Right lung (tissue), 5 donors: Measurements from ENCODE around the gene BANF2. TPM values are rescaled to one million over a fixed set of nuclear protein-coding genes. Genes with fewer than 3 reads are reported as not detected.
"Not testable (repeated sequence)": the region's sequence is repeated elsewhere in the genome, so short reads cannot be mapped to it uniquely, and the experiment has no call there.

ENCODE experiments used
- DNase-seq, 2 donors: peaks; one replicate each; pipeline ENCODE4 v3.0.0-alpha.2; 2013
- polyA plus RNA-seq, 5 donors: library from polyadenylated mRNA; unstranded; fragments of 120-200 nt; gene quantifications; one replicate each; pipeline versions ENCODE4 v1.2.1 to v1.2.3, GENCODE V29; 2013; ENCODE audit warnings: inconsistent platforms in 1 of 5, low replicate concordance in 1 of 5; ENCODE audit not compliant: insufficient read length in 5 of 5, insufficient read depth in 1 of 5

Gene BANF2
- polyA plus RNA-seq, 5 donors = not detected

DNA sequence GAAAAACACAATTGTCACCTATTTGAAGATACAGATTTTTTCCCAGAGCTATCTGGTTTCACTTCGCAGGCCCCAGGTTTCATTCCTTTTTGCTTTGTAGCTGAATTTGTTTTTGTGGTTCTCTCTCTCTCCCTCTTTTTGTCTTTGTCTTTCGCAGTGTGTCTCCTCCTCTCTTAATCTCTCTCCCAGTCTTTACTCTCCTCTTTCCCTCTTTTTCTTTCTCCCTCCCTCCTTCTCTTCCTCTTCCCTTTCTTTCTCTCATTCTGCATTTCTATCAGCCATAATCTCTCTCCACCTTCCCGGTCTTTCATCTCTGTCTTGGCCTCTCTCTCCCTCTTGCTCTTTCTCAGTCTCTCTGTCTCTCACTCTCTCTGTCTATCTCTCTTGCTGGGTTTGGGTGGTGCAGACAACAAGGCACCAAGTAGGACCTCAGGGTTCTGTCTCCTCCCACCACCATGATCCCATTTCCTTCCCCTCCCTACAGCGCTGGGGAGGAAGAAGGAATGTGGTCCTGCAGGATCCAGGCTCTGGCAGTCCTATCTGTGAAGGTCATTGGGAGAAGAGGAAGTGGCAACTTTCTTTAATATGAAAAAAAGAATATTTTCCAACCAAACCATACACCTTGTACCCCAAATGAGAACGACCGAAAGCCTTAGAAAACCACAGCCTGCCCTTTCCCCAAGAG, 63.2 kb downstream of the BANF2 start:
- DNase-seq = no peak

- DNase-seq = no peak
These were observed 65.3 kb downstream of the BANF2 start for GRCh38 chr20:17765017-17765416.

GRCh38 chr20:17765584-17765983, 65.8 kb downstream of the BANF2 start:
- no peak for DNase-seq

GRCh38 chr20:17766226-17766625, 66.5 kb downstream of the BANF2 start:
- no peak for DNase-seq

DNA sequence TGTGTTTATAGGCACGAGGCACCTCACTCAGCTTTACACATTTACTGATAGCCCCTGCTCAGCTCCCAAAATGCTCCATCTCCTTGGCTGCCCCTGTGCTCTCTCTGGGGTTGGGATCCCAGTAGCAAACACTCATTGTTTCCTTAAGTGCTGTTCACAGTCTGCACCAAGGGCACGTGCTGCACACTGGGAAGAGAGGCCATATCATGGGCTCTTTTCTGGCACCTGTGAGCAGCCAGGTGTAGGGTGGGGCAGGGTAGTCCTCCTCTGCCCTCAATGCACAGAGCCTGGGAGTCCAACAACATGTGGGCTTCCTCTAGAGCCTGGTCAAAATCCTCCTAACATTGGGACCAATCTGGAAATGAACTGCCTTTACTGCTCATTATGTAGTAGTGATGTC, 67.9 kb downstream of the BANF2 start:
- DNase-seq = no peak

- no peak for DNase-seq
These were observed 68.5 kb downstream of the BANF2 start for GRCh38 chr20:17768271-17768670.

DNA sequence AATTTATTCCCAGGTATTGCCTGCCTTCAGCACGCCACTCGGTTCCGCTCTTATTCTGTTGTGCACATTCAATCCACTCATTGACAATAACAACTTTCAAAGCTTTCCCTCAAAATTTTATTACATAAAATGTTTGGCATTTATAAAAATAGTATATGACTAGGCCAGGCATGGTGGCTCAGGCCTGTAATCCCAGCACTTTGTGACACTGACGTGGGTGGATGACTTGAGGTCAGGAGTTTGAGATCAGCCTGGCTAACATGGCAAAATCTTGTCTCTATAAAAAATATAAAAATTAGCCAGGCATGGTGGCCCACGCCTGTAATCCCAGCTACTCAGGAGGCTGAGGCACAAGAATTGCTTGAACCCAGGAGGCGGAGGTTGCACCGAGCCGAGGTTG, 70.0 kb downstream of the BANF2 start:
- not testable (repeated sequence) for DNase-seq

DNA sequence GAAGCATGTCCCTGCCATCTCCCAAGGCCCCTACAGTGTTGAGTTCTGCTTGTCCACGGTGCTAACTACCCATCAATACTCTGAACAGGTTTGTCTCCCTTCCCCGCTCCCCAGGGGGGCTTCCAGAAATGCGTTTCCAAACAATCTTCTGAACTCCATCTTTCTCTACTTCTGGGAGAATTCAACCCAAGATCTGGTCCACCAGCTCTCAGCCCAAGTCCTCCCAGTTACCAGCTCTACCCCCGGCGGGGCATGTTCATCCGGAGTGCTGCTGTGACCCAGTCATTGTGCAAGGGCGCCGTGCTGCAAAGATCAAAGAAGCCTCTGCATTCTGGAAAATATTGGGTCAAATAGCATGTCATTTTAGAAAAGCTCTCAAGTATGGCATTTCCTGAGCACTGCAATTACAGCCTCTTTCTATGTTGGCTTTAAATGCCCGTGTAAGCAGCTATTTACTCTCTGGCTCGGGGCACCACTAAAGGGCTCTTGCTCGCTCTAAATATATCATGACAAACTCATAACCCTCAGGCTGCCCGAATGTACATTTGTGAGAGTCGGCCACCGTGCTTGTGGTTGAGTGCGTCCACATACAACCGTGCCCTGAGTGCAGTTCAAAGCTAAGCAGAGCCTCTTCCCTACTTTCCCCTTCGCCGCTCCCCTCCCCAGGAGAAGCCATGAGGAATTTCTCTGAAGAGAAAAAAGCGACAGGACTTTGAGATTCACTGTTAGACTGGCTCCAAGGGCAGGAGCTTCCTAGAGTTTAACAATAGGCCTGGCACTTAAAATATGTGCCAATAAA, 71.6 kb downstream of the BANF2 start:
- no peak for DNase-seq

GRCh38 chr20:17772005-17772343, 72.2 kb downstream of the BANF2 start:
- DNase-seq = no peak

DNA sequence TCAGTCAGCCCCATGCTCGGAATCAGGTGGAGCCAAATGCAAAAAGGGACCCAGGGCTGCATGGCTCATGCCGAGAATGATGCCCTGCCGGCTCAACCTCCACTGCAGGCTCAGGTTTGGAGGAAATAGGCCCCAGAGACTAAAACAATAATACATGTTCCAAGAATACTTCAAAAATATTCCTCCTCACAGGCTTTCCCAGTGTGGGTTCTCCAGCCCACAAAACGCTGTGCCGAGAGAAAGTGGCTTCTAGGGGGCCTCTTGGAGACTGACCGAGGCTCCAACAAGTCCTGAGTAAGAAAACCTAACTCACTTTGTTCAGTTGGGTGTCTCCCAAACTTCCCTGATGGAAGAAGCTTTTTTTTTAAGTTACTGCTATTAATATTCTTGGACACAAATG, 73.9 kb downstream of the BANF2 start:
- DNase-seq = no peak

DNA sequence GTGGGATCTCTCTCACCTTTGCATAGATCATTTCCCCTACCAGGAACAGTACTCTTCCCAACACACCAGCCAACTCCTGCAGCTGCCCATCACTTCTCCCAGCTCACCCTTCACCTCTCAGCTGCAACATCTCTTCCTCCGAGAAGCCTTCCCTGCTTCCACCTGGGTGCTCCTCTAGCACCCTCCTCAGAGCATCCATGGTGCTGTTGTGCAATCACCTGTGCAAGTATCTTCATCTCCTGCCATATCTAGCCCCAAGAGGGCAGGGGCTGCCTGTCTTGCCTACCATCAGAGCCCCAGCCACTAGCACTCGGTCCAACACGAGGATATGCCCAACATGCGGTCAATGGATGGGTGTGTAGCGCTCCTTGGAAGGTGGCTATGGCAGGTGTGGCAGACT, 75.8 kb downstream of the BANF2 start:
- DNase-seq = no peak

DNA sequence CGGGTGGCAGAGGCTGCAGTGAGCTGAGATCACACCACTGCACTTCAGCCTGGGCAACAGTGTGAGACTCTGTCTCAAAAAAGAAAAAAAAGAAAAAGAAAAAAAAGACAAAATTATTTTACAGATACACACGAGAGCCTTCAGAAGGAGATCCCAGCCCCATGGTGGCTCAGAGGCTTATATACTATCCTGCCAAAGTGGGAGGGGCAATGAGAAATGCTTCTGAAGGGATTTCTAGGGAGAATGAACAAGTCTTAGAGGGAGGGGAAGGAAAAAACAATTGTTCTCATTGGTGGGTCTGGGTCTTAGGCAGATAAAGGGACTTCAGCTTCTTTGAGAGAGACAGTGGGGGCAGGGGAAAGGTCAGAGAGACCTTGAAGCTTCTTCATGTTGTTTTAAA, 76.8 kb downstream of the BANF2 start:
- DNase-seq = no peak

GRCh38 chr20:17779011-17779410, 79.2 kb downstream of the BANF2 start:
- DNase-seq = not testable (repeated sequence)

GRCh38 chr20:17782768-17783167, 83.0 kb downstream of the BANF2 start:
- no peak for DNase-seq

DNA sequence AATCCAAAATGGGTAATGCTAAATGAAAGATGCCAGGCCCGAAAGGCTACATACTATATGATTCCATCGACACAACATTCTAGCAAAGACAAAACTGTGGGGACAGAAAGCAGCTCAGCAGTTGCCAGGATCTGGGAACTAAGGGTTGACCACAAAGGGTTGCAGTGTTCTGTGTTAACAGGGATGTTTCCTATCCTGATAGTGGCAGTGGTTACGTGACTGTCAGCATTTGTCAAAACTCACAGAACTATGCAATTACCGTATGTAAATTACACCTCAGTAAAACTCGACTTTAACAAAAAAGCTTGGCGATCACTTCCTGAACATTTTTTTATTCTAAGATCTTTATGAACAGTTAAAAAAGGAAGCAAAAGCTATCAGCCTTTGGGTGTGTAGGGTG, 83.9 kb downstream of the BANF2 start:
- no peak for DNase-seq

- no peak for DNase-seq
These were observed 85.2 kb downstream of the BANF2 start for GRCh38 chr20:17785007-17785406.

Other genes starting within 250 kb of the BANF2 start
- 1 to 10 TPM; 3.3 to 4.1 (median 3.9) TPM for gene BFSP1, start 168.6 kb upstream of the BANF2 start, polyA plus RNA-seq
- gene DSTN, start 129.9 kb upstream of the BANF2 start, polyA plus RNA-seq = 100 to 1,000 TPM; 340 to 394 (median 376) TPM
- gene RRBP1, start 17.7 kb upstream of the BANF2 start, polyA plus RNA-seq = 100 to 1,000 TPM in 4 of 5 donors, 10 to 100 TPM in 1; 88.2 to 155 (median 111) TPM